NCI-H128 (cell line): ENCODE data around the gene C19orf38.

ENCODE experiments used
- DNase-seq: peaks from one replicate; lab custom pipeline; 2025; ENCODE audit not compliant: unreplicated experiment; lab: John Stamatoyannopoulos, UW

The C19orf38 gene

GRCh38 chr19:10899151-10899653 lies 51.0 kb downstream of the C19orf38 start:
- DNase-seq = no peak

- DNase-seq = no peak
Observed at GRCh38 chr19:10907925-10908324, 59.7 kb downstream of the C19orf38 start.

- DNase-seq = no peak
Observed at GRCh38 chr19:10908380-10908960, 60.3 kb downstream of the C19orf38 start.

- no peak for DNase-seq
Observed at GRCh38 chr19:10911579-10912363, 63.6 kb downstream of the C19orf38 start.

GRCh38 chr19:10912619-10913018 lies 64.4 kb downstream of the C19orf38 start:
- no peak for DNase-seq

GRCh38 chr19:10913716-10914340 lies 65.6 kb downstream of the C19orf38 start:
- no peak for DNase-seq

- no peak for DNase-seq
Observed at GRCh38 chr19:10915130-10916091, 67.2 kb downstream of the C19orf38 start.

- DNase-seq = no peak
Observed at GRCh38 chr19:10916602-10917001, 68.4 kb downstream of the C19orf38 start.

- DNase-seq = no peak
Observed at GRCh38 chr19:10918359-10918758, 70.1 kb downstream of the C19orf38 start.
